Psoas muscle (tissue), 8 donors: ENCODE measurements around the gene VASH2. TPM values are rescaled to one million over a fixed set of nuclear protein-coding genes. Genes with fewer than 3 reads are reported as not detected.

Experiments used
- ATAC-seq, 4 donors: fragments of 200-7000 bp; cut with Tn5 transposase; one replicate each; pipeline ENCODE4 v1.9.1; 2020; ENCODE audit warnings: moderate library complexity in 3 of 4, mild to moderate bottlenecking in 2 of 4
- DNase-seq, 2 donors: peaks; one replicate each; pipeline ENCODE4 v3.0.0-alpha.2; 2020
- H3K27ac ChIP-seq: fragments of 200-600 bp; one replicate; pipeline ENCODE4 v1.8.0; 2022
- H3K27me3 ChIP-seq, 3 donors: fragments of 200-600 bp in 1 of 3; one replicate each; pipeline versions ENCODE4 v1.6.1 to v1.8.0; 2013 to 2022; ENCODE audit warnings: low read length in 2 of 3, mild to moderate bottlenecking in 2 of 3, moderate library complexity in 1 of 3; ENCODE audit not compliant: insufficient read depth in 3 of 3
- H3K36me3 ChIP-seq, 2 donors: fragments of 200-600 bp in 1 of 2; one replicate each; pipeline versions ENCODE4 v1.6.1 to v1.8.0; 2013 to 2022; ENCODE audit warnings: low read depth in 1 of 2, mild to moderate bottlenecking in 1 of 2, moderate library complexity in 1 of 2; ENCODE audit not compliant: insufficient read depth in 1 of 2
- H3K4me1 ChIP-seq: fragments of 200-600 bp; one replicate; pipeline ENCODE4 v1.8.0; 2022
- H3K4me3 ChIP-seq: fragments of 200-600 bp; one replicate; pipeline ENCODE4 v1.8.0; 2022; ENCODE audit warnings: mild to moderate bottlenecking
- H3K9me3 ChIP-seq: fragments of 200-600 bp; one replicate; pipeline ENCODE4 v1.8.0; 2022
- WGBS, 3 donors: extraction: QIAGEN DNeasy Blood & Tissue Kit; methylation state at CpG; one replicate each; pipeline versions ENCODE4 v1.1.6 to v1.1.7; 2013; 5-methylcytosine and 5-hydroxymethylcytosine counted together
- intact Hi-C, 2 donors: fragments of 100-400 bp; cut with DNase I; formaldehyde crosslinking; loops; one replicate each; pipeline versions ENCODE4 v1.11.0 to v1.14.2; 2022
- polyA plus RNA-seq, 3 donors: library from polyadenylated mRNA; stranded (reverse); fragments of 200-250 nt; gene quantifications; one replicate each; pipeline ENCODE4 v1.2.3, GENCODE V29; 2013
- total RNA-seq, 4 donors: library from RNA; stranded (reverse); fragmentation: NEBNext Ultra II Directional in 2 of 4; extraction: Animal tissue kit (Norgen Biotek cat#: 25700) in 2 of 4; gene quantifications; one replicate each; pipeline versions ENCODE4 v1.2.1 to v1.2.4, GENCODE V29; 2021 to 2023
- TF ChIP-seq, protein P1 (sequence below): fragments of 200-600 bp; IDR thresholded peaks from one replicate; pipeline ENCODE4 v1.8.0; 2022; ENCODE audit warnings: antibody characterized with exemption
- donor health status: healthy with polysubstance abuse.
- donor health status: DM: no; HTN: no; CAD: no; lungs with moderate emphysema.
- donor health status: Bipolar disorder and iron deficiency.
- donor health status: healthy.
- donor health status: DM: yes; HTN: yes; CAD: no.
- donor health status: DM: no; HTN: no; CAD: no.
- donor health status: DM: no; HTN: no; CAD: no.
- donor health status: DM: yes; HTN: yes; CAD: no.

The VASH2 gene
- total and polyA plus RNA-seq, 7 donors: 0.09 to 1.6 (median 0.17) TPM

- no peaks in the 10 kb centered on the region for H3K36me3 ChIP-seq
- no peak for ATAC-seq
- H3K9me3 ChIP-seq: no peaks in the 10 kb centered on the region
- H3K27me3 ChIP-seq: peaks cover 0 to 9% (median 0%) of the 10 kb centered on the region in 3 donors
- H3K27ac ChIP-seq: no peak overlapping the region
- intact Hi-C loops: no loop called here
- TF ChIP-seq, protein P1, sequence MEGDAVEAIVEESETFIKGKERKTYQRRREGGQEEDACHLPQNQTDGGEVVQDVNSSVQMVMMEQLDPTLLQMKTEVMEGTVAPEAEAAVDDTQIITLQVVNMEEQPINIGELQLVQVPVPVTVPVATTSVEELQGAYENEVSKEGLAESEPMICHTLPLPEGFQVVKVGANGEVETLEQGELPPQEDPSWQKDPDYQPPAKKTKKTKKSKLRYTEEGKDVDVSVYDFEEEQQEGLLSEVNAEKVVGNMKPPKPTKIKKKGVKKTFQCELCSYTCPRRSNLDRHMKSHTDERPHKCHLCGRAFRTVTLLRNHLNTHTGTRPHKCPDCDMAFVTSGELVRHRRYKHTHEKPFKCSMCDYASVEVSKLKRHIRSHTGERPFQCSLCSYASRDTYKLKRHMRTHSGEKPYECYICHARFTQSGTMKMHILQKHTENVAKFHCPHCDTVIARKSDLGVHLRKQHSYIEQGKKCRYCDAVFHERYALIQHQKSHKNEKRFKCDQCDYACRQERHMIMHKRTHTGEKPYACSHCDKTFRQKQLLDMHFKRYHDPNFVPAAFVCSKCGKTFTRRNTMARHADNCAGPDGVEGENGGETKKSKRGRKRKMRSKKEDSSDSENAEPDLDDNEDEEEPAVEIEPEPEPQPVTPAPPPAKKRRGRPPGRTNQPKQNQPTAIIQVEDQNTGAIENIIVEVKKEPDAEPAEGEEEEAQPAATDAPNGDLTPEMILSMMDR: no peak
- no peak for DNase-seq
- peaks cover 14% of the 10 kb centered on the region for H3K4me1 ChIP-seq
- WGBS, 3 donors: 57 to 71% (median 69%) methylated on average over 3 of the region's 3 CpGs
- H3K4me3 ChIP-seq: no peak overlapping the region
These were observed 3.0 kb downstream of the VASH2 start for GRCh38 chr1:212953321-212953720.

GRCh38 chr1:212954514-212954913 is 4.2 kb downstream of the VASH2 start:
- no peaks in the 10 kb centered on the region for H3K36me3 ChIP-seq
- no peaks in the 10 kb centered on the region for H3K9me3 ChIP-seq
- peaks cover 14% of the 10 kb centered on the region for H3K4me1 ChIP-seq
- no peak overlapping the region for H3K4me3 ChIP-seq
- 96 to 98% (median 98%) methylated on average over 6 of the region's 6 CpGs for WGBS, 3 donors
- intact Hi-C loops: no loop called here
- DNase-seq (no peak), ATAC-seq (no peak)
- H3K27me3 ChIP-seq: peaks cover 0 to 9% (median 1%) of the 10 kb centered on the region in 3 donors
- no peak overlapping the region for H3K27ac ChIP-seq
- TF ChIP-seq, protein P1: no peak

- H3K9me3 ChIP-seq: no peaks in the 10 kb centered on the region
- TF ChIP-seq, protein P1: no peak
These were observed 4.8 kb downstream of the VASH2 start for GRCh38 chr1:212955098-212955497.

GRCh38 chr1:212955961-212956620 is 5.8 kb downstream of the VASH2 start:
- intact Hi-C loops: no loop called here
- 85 to 90% (median 89%) methylated on average over 8 of the region's 8 CpGs for WGBS, 3 donors
- no peak for DNase-seq
- TF ChIP-seq, protein P1: no peak
- H3K27ac ChIP-seq: no peak overlapping the region
- no peak overlapping the region for H3K4me3 ChIP-seq
- H3K27me3 ChIP-seq: peaks cover 0 to 6% (median 1%) of the 10 kb centered on the region in 3 donors
- H3K4me1 ChIP-seq: peaks cover 9% of the 10 kb centered on the region
- no peaks in the 10 kb centered on the region for H3K36me3 ChIP-seq
- no peak for ATAC-seq
- H3K9me3 ChIP-seq: no peaks in the 10 kb centered on the region

More at GRCh38 chr1:212955098-212955497, 4.8 kb downstream of the VASH2 start:
- H3K27ac ChIP-seq: no peak overlapping the region
- 94 to 99% (median 97%) methylated on average over 3 of the region's 3 CpGs for WGBS, 3 donors
- no peak overlapping the region for H3K4me3 ChIP-seq
- ATAC-seq (no peak), DNase-seq (no peak)
- intact Hi-C loops: no loop called here
- H3K27me3 ChIP-seq: peaks cover 0 to 9% (median 1%) of the 10 kb centered on the region in 3 donors
- H3K36me3 ChIP-seq: no peaks in the 10 kb centered on the region
- peaks cover 14% of the 10 kb centered on the region for H3K4me1 ChIP-seq

GRCh38 chr1:212957546-212957945 is 7.2 kb downstream of the VASH2 start:
- ATAC-seq (no peak), DNase-seq (no peak)
- 90 to 93% (median 91%) methylated on average over 6 of the region's 6 CpGs for WGBS, 3 donors
- Histone ChIP-seq H3K27ac (no peak overlapping the region), H3K4me1 (peaks cover 1% of the 10 kb centered on the region), H3K4me3 (no peak overlapping the region), H3K36me3 (no peaks in the 10 kb centered on the region), H3K27me3 (peaks cover 0 to 6% (median 1%) of the 10 kb centered on the region in 3 donors), H3K9me3 (no peaks in the 10 kb centered on the region)
- intact Hi-C loops: no loop called here
- TF ChIP-seq, protein P1: no peak
